Esophagus muscularis mucosa (tissue), 4 donors: ENCODE results near the gene MAGEA3. TPM values are rescaled to one million over a fixed set of nuclear protein-coding genes. Genes with fewer than 3 reads are reported as not detected.
"Not testable (repeated sequence)": the region's sequence is repeated elsewhere in the genome, so short reads cannot be mapped to it uniquely, and the experiment has no call there.

Experiments used
- DNase-seq: peaks from one replicate; pipeline ENCODE4 v3.0.0-alpha.2; 2017; ENCODE audit errors: extremely low spot score
- H3K27ac ChIP-seq, 4 donors: fragments of 200-600 bp; sonication (generic); replicated peaks in 1 of 4; 1 replicate in 3 of 4; 2 replicates in 1 of 4; pipeline ENCODE4 v1.5.1; 2016 to 2019; ENCODE audit warnings: mild to moderate bottlenecking in 1 of 4
- H3K27me3 ChIP-seq, 4 donors: fragments of 200-600 bp; sonication (generic); one replicate each; pipeline versions ENCODE4 v1.5.1 to v1.6.0; 2016 to 2019
- H3K36me3 ChIP-seq, 4 donors: fragments of 200-600 bp; sonication (generic); one replicate each; pipeline ENCODE4 v1.5.1; 2016 to 2019
- H3K4me1 ChIP-seq, 4 donors: fragments of 200-600 bp; sonication (generic); one replicate each; pipeline ENCODE4 v1.5.1; 2016 to 2019
- H3K4me3 ChIP-seq, 4 donors: fragments of 200-600 bp; sonication (generic); 1 replicate in 2 of 4; 2 replicates in 2 of 4; pipeline ENCODE4 v1.5.1; 2016 to 2019; ENCODE audit warnings: mild to moderate bottlenecking in 4 of 4, moderate library complexity in 1 of 4
- H3K9me3 ChIP-seq, 4 donors: fragments of 200-600 bp; sonication (generic); 1 replicate in 3 of 4; 2 replicates in 1 of 4; pipeline ENCODE4 v1.5.1; 2016 to 2019
- CTCF ChIP-seq, 3 experiments: fragments of 200-600 bp in 2 of 3; fragments of 450-650 bp in 1 of 3; sonication (generic) in 2 of 3; IDR thresholded peaks; one replicate each; pipeline ENCODE4 v1.5.1; 2017 to 2019; ENCODE audit warnings: antibody characterized with exemption in 3 of 3, mild to moderate bottlenecking in 2 of 3, moderate library complexity in 1 of 3
- EP300 ChIP-seq: sonication (generic); formaldehyde crosslinking; IDR thresholded peaks from one replicate; pipeline ENCODE4 v1.6.1; 2017; ENCODE audit warnings: antibody characterized with exemption
- POLR2A ChIP-seq: fragments of 450-650 bp; IDR thresholded peaks from one replicate; pipeline ENCODE4 v1.6.1; 2017; ENCODE audit warnings: antibody characterized with exemption, moderate library complexity, mild to moderate bottlenecking, low read depth
- POLR2AphosphoS5 ChIP-seq, 2 donors: sonication (generic); formaldehyde crosslinking; IDR thresholded peaks; one replicate each; pipeline ENCODE4 v1.6.1; 2017; ENCODE audit warnings: antibody characterized with exemption in 2 of 2
- WGBS: methylation state at CpG from one replicate; pipeline ENCODE4 v1.1.5; 2018; 5-methylcytosine and 5-hydroxymethylcytosine counted together
- intact Hi-C: fragments of 100-400 bp; cut with DNase I; formaldehyde crosslinking; loops from one replicate; pipeline ENCODE4 v1.15.1; 2023
- total RNA-seq, 4 donors: library from RNA; depleted of rRNA; stranded (reverse); fragments of >200 nt; gene quantifications; one replicate each; pipeline versions ENCODE4 v1.1.0 to v1.2.1, GENCODE V29; 2016

MAGEA3 gene
- total RNA-seq, 4 donors from 2014 or later = not detected

DNA sequence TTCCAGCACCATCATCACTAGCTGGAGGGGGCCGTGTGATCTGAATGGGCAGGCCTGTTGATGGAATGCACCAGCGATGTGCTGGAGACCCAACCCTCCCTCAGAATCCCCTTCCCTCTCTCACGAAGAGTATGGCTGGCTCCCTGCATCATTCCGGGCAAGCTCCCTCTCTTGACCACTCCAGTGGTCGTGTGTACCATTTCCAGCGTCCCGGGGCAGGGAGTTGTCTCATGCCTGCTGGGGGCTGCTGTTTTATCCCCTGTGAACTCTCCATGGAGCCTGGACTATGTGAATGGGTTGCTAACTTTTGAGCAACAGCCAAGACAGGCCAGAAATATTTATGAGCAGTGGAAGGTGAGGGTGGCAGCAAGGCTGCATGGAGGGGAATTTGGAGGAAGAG is 26.8 kb downstream of the MAGEA3 start:
- 80% methylated on average over 7 of the region's 7 CpGs for WGBS
- H3K4me1 ChIP-seq = no peaks in the 10 kb centered on the region
- no peak for TF ChIP-seq CTCF (IDR thresholded peaks at IDR 0.05)
- TF ChIP-seq POLR2A = no peak
- TF ChIP-seq EP300 = no peak
- TF ChIP-seq POLR2AphosphoS5 (IDR thresholded peaks at IDR 0.05) = no peak
- H3K9me3 ChIP-seq = no peaks in the 10 kb centered on the region
- H3K27me3 ChIP-seq = no peaks in the 10 kb centered on the region
- no peaks in the 10 kb centered on the region for H3K36me3 ChIP-seq
- intact Hi-C loops = no loop called here
- DNase-seq = no peak
- H3K4me3 ChIP-seq = no peak overlapping the region
- H3K27ac ChIP-seq = no peak overlapping the region

- H3K27ac ChIP-seq = no peak within 1 kb of the TSS
- no peaks in the 10 kb centered on the region for H3K36me3 ChIP-seq
- TF ChIP-seq EP300 (no peak), POLR2A (no peak), POLR2AphosphoS5 (IDR thresholded peaks at IDR 0.05) (no peak), CTCF (IDR thresholded peaks at IDR 0.05) (no peak)
- H3K4me3 ChIP-seq = no peak within 1 kb of the TSS
- H3K27me3 ChIP-seq = no peaks in the 10 kb centered on the region
- DNase-seq = no peak
- intact Hi-C loops = no loop called here
- no peaks in the 10 kb centered on the region for H3K9me3 ChIP-seq
- H3K4me1 ChIP-seq = no peaks in the 10 kb centered on the region
- 82% methylated on average over 19 of the region's 21 CpGs for WGBS
Measured at GRCh38 chrX:152733261-152733975, 34.8 kb downstream of the MAGEA3 start, which contains the start of the genes CSAG1 and MAGEA12. CSAG1 (minus strand) TSS chrX:152733721; CDS start chrX:152732460, 1,261 bp downstream. MAGEA12 (plus strand) TSS chrX:152733757; CDS start chrX:152736162, 2,405 bp downstream.

DNA sequence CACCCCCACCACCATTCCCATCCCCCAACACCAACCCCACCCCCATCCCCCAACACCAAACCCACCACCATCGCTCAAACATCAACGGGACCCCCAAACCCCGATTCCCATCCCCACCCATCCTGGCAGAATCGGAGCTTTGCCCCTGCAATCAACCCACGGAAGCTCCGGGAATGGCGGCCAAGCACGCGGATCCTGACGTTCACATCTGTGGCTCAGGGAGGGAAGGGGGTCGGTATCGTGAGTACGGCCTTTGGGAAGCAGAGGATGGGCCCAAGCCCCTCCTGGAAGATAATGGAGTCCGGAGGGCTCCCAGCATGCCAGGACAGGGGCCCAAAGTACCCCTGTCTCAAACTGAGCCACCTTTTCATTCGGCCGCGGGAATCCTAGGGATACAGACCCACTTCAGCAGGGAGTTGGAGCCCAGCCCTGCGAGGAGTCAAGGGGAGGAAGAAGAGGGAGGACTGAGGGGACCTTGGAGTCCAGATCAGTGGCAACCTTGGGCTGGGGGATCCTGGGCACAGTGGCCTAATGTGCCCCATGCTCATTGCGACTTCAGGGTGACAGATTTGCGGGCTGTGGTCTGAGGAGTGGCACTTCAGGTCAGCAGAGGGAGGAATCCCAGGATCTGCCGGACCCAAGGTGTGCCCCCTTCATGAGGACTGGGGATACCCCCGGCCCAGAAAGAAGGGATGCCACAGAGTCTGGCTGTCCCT is 35.7 kb downstream of the MAGEA3 start:
- intact Hi-C loops, H3K4me1 ChIP-seq, H3K9me3 ChIP-seq, H3K4me3 ChIP-seq, H3K27ac ChIP-seq, H3K27me3 ChIP-seq, DNase-seq, H3K36me3 ChIP-seq: not testable (repeated sequence)
- WGBS = 86% methylated on average over 8 of the region's 22 CpGs

- Histone ChIP-seq H3K4me1 (no peaks in the 10 kb centered on the region), H3K27ac (no peak overlapping the region), H3K36me3 (no peaks in the 10 kb centered on the region), H3K4me3 (no peak overlapping the region), H3K9me3 (no peaks in the 10 kb centered on the region), H3K27me3 (no peaks in the 10 kb centered on the region)
- WGBS = 90% methylated on average over 2 of the region's 2 CpGs
- DNase-seq = no peak
- intact Hi-C loops = no loop called here
- no peak for TF ChIP-seq POLR2AphosphoS5 (IDR thresholded peaks at IDR 0.05)
- TF ChIP-seq POLR2A = no peak
- TF ChIP-seq EP300 = no peak
Measured at GRCh38 chrX:152735101-152735500, 36.5 kb downstream of the MAGEA3 start.

DNA sequence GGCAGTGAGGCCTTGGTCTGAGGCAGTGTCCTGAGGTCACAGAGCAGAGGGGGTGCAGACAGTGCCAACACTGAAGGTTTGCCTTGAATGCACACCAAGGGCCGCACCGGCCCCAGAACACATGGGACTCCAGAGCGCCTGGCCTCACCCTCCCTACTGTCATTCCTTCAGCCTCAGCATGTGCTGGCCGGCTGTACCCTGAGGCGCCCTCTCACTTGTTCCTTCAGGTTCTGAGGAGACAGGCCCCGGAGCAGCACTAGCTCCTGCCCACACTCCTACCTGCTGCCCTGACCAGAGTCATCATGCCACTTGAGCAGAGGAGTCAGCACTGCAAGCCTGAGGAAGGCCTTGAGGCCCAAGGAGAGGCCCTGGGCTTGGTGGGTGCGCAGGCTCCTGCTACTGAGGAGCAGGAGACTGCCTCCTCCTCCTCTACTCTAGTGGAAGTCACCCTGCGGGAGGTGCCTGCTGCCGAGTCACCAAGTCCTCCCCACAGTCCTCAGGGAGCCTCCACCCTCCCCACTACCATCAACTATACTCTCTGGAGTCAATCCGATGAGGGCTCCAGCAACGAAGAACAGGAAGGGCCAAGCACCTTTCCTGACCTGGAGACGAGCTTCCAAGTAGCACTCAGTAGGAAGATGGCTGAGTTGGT is 37.4 kb downstream of the MAGEA3 start:
- DNase-seq = no peak

DNA sequence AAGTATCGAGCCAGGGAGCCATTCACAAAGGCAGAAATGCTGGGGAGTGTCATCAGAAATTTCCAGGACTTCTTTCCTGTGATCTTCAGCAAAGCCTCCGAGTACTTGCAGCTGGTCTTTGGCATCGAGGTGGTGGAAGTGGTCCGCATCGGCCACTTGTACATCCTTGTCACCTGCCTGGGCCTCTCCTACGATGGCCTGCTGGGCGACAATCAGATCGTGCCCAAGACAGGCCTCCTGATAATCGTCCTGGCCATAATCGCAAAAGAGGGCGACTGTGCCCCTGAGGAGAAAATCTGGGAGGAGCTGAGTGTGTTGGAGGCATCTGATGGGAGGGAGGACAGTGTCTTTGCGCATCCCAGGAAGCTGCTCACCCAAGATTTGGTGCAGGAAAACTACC is 37.9 kb downstream of the MAGEA3 start:
- H3K36me3 ChIP-seq, H3K27me3 ChIP-seq, DNase-seq, H3K27ac ChIP-seq, H3K4me3 ChIP-seq, intact Hi-C loops, H3K4me1 ChIP-seq, H3K9me3 ChIP-seq: not testable (repeated sequence)
- WGBS = 87% methylated on average over 12 of the region's 12 CpGs

More for the DNA sequence above, 37.4 kb downstream of the MAGEA3 start:
- WGBS = 90% methylated on average over 10 of the region's 12 CpGs
- no peaks in the 10 kb centered on the region for H3K36me3 ChIP-seq
- no peaks in the 10 kb centered on the region for H3K27me3 ChIP-seq
- H3K4me3 ChIP-seq = no peak overlapping the region
- intact Hi-C loops = no loop called here
- no peaks in the 10 kb centered on the region for H3K4me1 ChIP-seq
- H3K9me3 ChIP-seq = no peaks in the 10 kb centered on the region
- no peak for TF ChIP-seq EP300
- TF ChIP-seq POLR2A = no peak
- no peak for TF ChIP-seq POLR2AphosphoS5 (IDR thresholded peaks at IDR 0.05)
- no peak for TF ChIP-seq CTCF (IDR thresholded peaks at IDR 0.05)
- H3K27ac ChIP-seq = no peak overlapping the region
